Activated gamma-delta T cell (primary cell): ENCODE data around the gene OR4S2.

Experiments
- DNase-seq: peaks from one replicate; lab custom pipeline; 2025; lab: John Stamatoyannopoulos, UW
- total RNA-seq, 2 donors: gene quantifications; one replicate each; lab custom pipeline; 2026; lab: John Stamatoyannopoulos, UW

Gene OR4S2
- 0 reads per million in 2 donors for total RNA-seq

DNA sequence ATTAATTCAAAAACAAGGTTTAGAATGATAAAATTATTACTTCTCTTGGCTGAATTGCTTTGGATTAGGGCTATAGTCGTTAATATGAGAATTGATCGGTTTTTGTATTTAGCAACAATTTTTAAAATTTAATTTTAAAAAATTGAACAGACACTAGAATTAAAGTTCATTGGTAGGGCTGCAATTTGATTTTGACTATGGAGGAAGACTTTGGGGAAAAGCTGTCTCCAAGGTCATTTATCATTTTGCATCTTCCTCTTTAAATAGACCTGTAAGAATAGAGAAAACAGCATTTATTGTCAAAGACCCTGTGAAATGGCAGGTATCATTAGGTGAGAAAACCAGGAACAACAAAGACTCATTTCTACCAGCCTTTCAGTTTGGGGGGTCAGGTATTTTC lies at the start of gene OR4S2:
Gene OR4S2, plus strand, starts transcription at position 301 of the 400 bp plus-strand sequence. CDS start 2,577 bp downstream, outside the sequence.
- no peak for DNase-seq

DNA sequence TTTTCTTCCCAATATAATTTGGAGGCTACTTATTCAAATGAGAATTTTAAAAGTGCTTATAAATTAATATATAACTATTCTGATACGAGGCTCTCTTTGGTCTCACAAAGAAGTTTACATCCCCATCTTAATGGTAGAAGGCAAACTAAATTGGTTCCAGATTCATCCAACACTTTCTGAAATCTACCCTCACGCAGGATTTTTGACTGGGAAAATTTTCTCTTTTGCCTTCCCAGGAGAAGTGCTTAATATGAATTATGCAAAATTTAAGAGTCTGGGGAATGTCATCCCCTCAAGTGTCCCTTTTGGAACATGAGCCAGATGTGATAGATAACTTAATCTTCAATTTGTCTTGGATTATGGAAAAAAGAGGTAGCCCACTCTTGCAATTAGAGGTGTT lies 40.6 kb upstream of the OR4S2 start, which contains the start of gene OR4C11:
Gene OR4C11, minus strand, starts transcription at position 101 of the 400 bp plus-strand sequence. CDS start 3,272 bp downstream, outside the sequence.
- no peak for DNase-seq

DNA sequence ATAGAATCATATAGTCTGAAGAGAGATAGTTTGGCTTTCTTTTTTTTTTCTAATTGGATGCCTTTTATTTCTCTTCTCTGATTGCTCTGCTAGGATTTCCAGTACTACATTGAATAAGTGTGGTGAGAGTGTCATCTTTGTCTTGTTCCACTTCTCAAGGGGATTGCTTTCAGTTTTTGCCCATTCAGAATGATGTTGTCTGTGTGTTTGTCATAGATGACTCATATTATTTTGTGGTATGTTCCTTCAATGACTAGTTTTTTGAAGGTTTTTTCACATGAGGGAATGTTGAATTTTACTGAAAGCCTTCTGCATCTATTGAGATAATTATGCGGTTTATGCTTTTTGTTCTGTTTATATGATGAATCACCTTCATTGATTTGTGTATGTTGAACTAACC lies 23.6 kb upstream of the OR4S2 start:
- DNase-seq = no peak

GRCh38 chr11:55634813-55635212 lies 13.3 kb upstream of the OR4S2 start, which contains the start of gene OR4P4:
TSS of gene OR4P4 (plus strand) at chr11:55635113.
- DNase-seq = no peak

DNA sequence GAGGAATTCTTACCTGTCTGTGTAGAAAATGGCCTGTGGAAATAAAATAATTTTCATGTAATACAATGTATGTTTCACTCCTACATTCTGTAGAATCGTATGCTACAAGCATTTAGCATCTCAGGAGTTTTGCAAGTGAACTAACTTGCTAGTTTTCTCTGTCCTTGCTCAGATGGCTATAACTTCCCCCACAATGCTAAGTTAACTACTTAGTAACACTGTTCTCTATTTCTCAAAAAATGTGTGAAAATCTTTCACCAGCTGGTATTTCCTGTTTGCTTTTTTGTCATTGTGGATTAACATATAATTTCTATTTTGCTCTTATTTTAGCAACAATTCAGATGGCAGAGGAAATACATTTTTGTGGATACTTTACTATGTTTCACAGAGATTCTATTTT lies 4.4 kb downstream of the OR4S2 start:
- no peak for DNase-seq

- DNase-seq = no peak
Measured at GRCh38 chr11:55655096-55655495, 7.0 kb downstream of the OR4S2 start.

GRCh38 chr11:55658031-55658573 lies 10.0 kb downstream of the OR4S2 start:
- no peak for DNase-seq

DNA sequence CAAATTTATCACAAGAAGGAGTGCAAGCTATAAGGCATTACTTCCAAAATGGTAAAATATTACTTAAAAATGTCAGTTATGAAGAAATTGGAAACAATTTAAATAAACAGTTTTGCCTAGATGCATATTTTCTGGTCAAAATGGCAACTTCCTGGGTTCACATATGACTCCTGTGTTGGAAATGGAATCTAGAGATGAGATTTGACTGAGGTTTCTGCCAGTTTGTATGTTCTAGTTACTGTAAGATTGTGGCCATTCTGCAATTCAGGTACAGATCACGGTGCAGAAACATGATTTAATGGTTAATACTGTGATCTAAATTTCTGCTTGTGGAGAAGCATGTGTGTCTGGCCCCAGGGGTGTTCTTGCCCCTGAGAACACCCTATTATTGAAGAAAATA lies 10.5 kb downstream of the OR4S2 start:
- DNase-seq = no peak

DNA sequence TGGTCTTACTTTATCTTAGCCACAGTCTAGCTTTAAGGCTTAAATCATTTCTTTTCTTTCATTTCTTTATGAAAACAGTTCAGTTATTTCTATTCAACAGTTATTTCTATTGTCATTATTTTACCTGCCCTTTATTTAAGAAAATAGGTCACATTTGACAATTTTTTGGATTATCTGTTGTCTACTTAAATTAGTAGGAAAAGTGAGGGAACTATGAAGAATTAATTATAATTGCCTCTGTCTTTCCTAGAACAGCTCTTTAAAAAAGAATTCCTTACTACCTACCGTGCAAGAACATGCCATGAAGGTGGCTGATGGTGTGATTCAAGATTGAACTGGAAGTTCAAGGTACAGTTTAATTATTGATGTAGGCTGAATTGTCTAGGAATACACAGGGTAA lies 13.8 kb downstream of the OR4S2 start, which contains the start of gene OR4C6:
Gene OR4C6, plus strand, starts transcription at position 301 of the 400 bp plus-strand sequence. CDS start 2,966 bp downstream, outside the sequence.
- DNase-seq = no peak

GRCh38 chr11:55669376-55669775 lies 21.2 kb downstream of the OR4S2 start:
- DNase-seq = no peak

- DNase-seq = no peak
Measured at GRCh38 chr11:55673860-55674259, 25.7 kb downstream of the OR4S2 start.

DNA sequence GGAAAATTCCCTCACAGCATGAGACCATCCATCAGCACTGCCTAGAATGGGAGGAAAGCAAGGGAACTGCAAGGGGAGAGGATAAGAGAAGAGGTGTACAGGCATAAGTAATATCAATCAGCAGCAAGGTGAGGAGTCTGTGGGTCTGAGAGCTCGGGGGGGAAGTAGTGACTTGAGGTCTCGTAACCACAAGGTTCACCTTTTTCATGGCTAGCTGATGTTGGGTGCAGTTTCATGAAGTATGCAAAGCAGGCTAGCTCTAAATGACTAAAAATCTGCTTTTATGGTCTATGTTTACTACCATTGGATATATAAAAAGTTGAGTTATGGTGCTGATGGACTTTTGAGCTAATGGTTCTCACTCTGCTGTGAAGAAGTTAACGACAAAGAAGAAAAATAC lies 49.7 kb downstream of the OR4S2 start:
- no peak for DNase-seq

- DNase-seq = no peak
Measured at GRCh38 chr11:55701429-55701828, 53.3 kb downstream of the OR4S2 start.
